WTC11 (cell line): ENCODE measurements around the gene APPBP2. TPM values are rescaled to one million over a fixed set of nuclear protein-coding genes. Genes with fewer than 3 reads are reported as not detected.

Source experiments
- ATAC-seq: fragments of 200-7000 bp; cut with Tn5 transposase; 2 replicates; pipeline ENCODE4 v1.10.0; 2021; ENCODE audit warnings: mild to moderate bottlenecking, moderate library complexity
- CTCF ChIA-PET: fragments of 300-600 bp; sonication (Branson Sonifier 250); formaldehyde crosslinking; loops from one replicate; lab custom pipeline; 2021; ENCODE audit warnings: antibody characterized with exemption; lab: Charles Lee
- POLR2A ChIA-PET: fragments of 350-600 bp; sonication (Branson Sonifier 250); formaldehyde crosslinking; loops from one replicate; lab custom pipeline; 2021; ENCODE audit warnings: antibody characterized with exemption; lab: Charles Lee
- DNase-seq: peaks from one replicate; pipeline ENCODE4 v3.0.0; 2021; ENCODE audit warnings: low spot score
- H3K27ac Mint-ChIP-seq: 2 replicates; pipeline ENCODE4 v1.8.0; 2021; ENCODE audit warnings: mixed read lengths
- H3K27me3 Mint-ChIP-seq: 2 replicates; pipeline ENCODE4 v1.8.0; 2021; ENCODE audit warnings: low read depth, mild to moderate bottlenecking, moderate library complexity, mixed read lengths
- H3K36me3 Mint-ChIP-seq: 2 replicates; pipeline ENCODE4 v1.8.0; 2021; ENCODE audit warnings: mixed read lengths
- H3K4me1 Mint-ChIP-seq: 2 replicates; pipeline ENCODE4 v1.8.0; 2022; ENCODE audit warnings: mixed read lengths
- H3K4me3 Mint-ChIP-seq: 2 replicates; pipeline ENCODE4 v1.8.0; 2021; ENCODE audit warnings: mild to moderate bottlenecking, moderate library complexity, mixed read lengths
- H3K9me3 Mint-ChIP-seq: 2 replicates; pipeline ENCODE4 v1.8.0; 2021; ENCODE audit warnings: mixed read lengths
- ATF3 ChIP-seq: sonication (generic); formaldehyde crosslinking; conservative IDR thresholded peaks from 2 replicates; pipeline ENCODE4 v1.8.1; 2022; ENCODE audit warnings: mild to moderate bottlenecking, missing genetic modification reagents
- CBFB ChIP-seq: sonication (generic); formaldehyde crosslinking; IDR thresholded peaks from 2 replicates; pipeline ENCODE4 v1.8.1; 2022; ENCODE audit warnings: mild to moderate bottlenecking, low read depth, missing genetic modification reagents
- CREM ChIP-seq: sonication (generic); formaldehyde crosslinking; IDR thresholded peaks from 2 replicates; pipeline ENCODE4 v1.8.1; 2022; ENCODE audit warnings: mild to moderate bottlenecking, missing genetic modification reagents, moderate library complexity
- E2F5 ChIP-seq: sonication (generic); formaldehyde crosslinking; IDR thresholded peaks from 2 replicates; pipeline ENCODE4 v1.8.1; 2022; ENCODE audit warnings: mild to moderate bottlenecking, moderate library complexity, missing genetic modification reagents
- ELF4 ChIP-seq: sonication (generic); formaldehyde crosslinking; IDR thresholded peaks from 2 replicates; pipeline ENCODE4 v1.8.1; 2022; ENCODE audit warnings: low read depth, mild to moderate bottlenecking, moderate library complexity, missing genetic modification reagents
- ERG ChIP-seq: fragments of 250-450 bp; sonication (Bioruptor Pico); IDR thresholded peaks from 2 replicates; pipeline ENCODE4 v1.8.0; 2021; ENCODE audit warnings: mild to moderate bottlenecking
- ETV6 ChIP-seq: sonication (generic); formaldehyde crosslinking; IDR thresholded peaks from 2 replicates; pipeline ENCODE4 v1.8.1; 2022; ENCODE audit warnings: mild to moderate bottlenecking, missing genetic modification reagents
- FOXJ3 ChIP-seq: sonication (generic); formaldehyde crosslinking; IDR thresholded peaks from 2 replicates; pipeline ENCODE4 v1.9.0; 2021; ENCODE audit warnings: missing genetic modification reagents, mild to moderate bottlenecking, borderline replicate concordance
- FOXP1 ChIP-seq: sonication (generic); formaldehyde crosslinking; IDR thresholded peaks from 2 replicates; pipeline ENCODE4 v1.8.0; 2022; ENCODE audit warnings: missing genetic modification reagents, mild to moderate bottlenecking, moderate library complexity, borderline replicate concordance
- IRF1 ChIP-seq: sonication (generic); formaldehyde crosslinking; IDR thresholded peaks from 2 replicates; pipeline ENCODE4 v1.8.0; 2023; ENCODE audit warnings: missing genetic modification reagents
- KAT7 ChIP-seq: sonication (generic); formaldehyde crosslinking; IDR thresholded peaks from 2 replicates; pipeline ENCODE4 v1.8.1; 2023; ENCODE audit warnings: missing genetic modification reagents, mild to moderate bottlenecking, borderline replicate concordance
- MLX ChIP-seq: sonication (generic); formaldehyde crosslinking; IDR thresholded peaks from 2 replicates; pipeline ENCODE4 v1.8.1; 2023; ENCODE audit warnings: mild to moderate bottlenecking, missing genetic modification reagents, moderate library complexity
- MXD4 ChIP-seq: fragments of 250-450 bp; sonication (Bioruptor Pico); IDR thresholded peaks from 2 replicates; pipeline ENCODE4 v1.8.0; 2021; ENCODE audit warnings: mild to moderate bottlenecking, moderate library complexity, borderline replicate concordance
- NFE2L1 ChIP-seq: sonication (generic); formaldehyde crosslinking; IDR thresholded peaks from 2 replicates; pipeline ENCODE4 v1.8.1; 2023; ENCODE audit warnings: missing genetic modification reagents
- NR3C1 ChIP-seq: sonication (generic); formaldehyde crosslinking; conservative IDR thresholded peaks from 2 replicates; pipeline ENCODE4 v1.8.1; 2023; ENCODE audit warnings: low read depth, mild to moderate bottlenecking, missing genetic modification reagents
- OVOL2 ChIP-seq: fragments of 250-450 bp; sonication (Bioruptor Pico); IDR thresholded peaks from 2 replicates; pipeline ENCODE4 v1.9.0; 2021; ENCODE audit warnings: mild to moderate bottlenecking, borderline replicate concordance
- SP1 ChIP-seq: sonication (generic); formaldehyde crosslinking; conservative IDR thresholded peaks from 2 replicates; pipeline ENCODE4 v1.8.1; 2022; ENCODE audit warnings: missing genetic modification reagents
- TP53 ChIP-seq: sonication (generic); formaldehyde crosslinking; IDR thresholded peaks from 2 replicates; pipeline ENCODE4 v1.8.1; 2023; ENCODE audit warnings: mild to moderate bottlenecking, missing genetic modification reagents
- USF2 ChIP-seq: sonication (generic); formaldehyde crosslinking; IDR thresholded peaks from 2 replicates; pipeline ENCODE4 v1.8.1; 2023; ENCODE audit warnings: mild to moderate bottlenecking, missing genetic modification reagents, moderate library complexity
- ZBTB21 ChIP-seq: sonication (generic); formaldehyde crosslinking; IDR thresholded peaks from 2 replicates; pipeline ENCODE4 v1.8.1; 2023; ENCODE audit warnings: mild to moderate bottlenecking, missing genetic modification reagents, borderline replicate concordance
- ZBTB43 ChIP-seq: sonication (generic); formaldehyde crosslinking; IDR thresholded peaks from 2 replicates; pipeline ENCODE4 v1.8.1; 2023; ENCODE audit warnings: mild to moderate bottlenecking, missing genetic modification reagents
- ZNF138 ChIP-seq: sonication (generic); formaldehyde crosslinking; conservative IDR thresholded peaks from 2 replicates; pipeline ENCODE4 v1.8.1; 2022; ENCODE audit warnings: mild to moderate bottlenecking, moderate library complexity, missing genetic modification reagents
- total RNA-seq: library from RNA; stranded (reverse); gene quantifications from 3 replicates; pipeline ENCODE4 v1.2.3, GENCODE V29; 2021

APPBP2 gene
- total RNA-seq, 1 experiment from 2014 or later: 15.3 TPM

GRCh38 chr17:60562421-60562820 lies 36.4 kb upstream of the APPBP2 start:
- ChIA-PET POLR2A (no interaction called here), CTCF (interaction anchor here (0.9 kb wide), 1 partner anchor 7 kb away, joined by 3 read pairs; no protein-coding TSS in a partner anchor)
- TF ChIP-seq USF2 (CRISPR knock-in tag) (no peak), FOXP1 (no peak), CBFB (CRISPR knock-in tag) (no peak), ZNF138 (CRISPR knock-in tag) (no peak)
- Mint-ChIP-seq H3K4me3 (no peak overlapping the region), H3K27me3 (no peaks in the 10 kb centered on the region; the same call in 1 of the 2 replicates), H3K27ac (no peak overlapping the region), H3K9me3 (peaks cover 17% of the 10 kb centered on the region), H3K4me1 (no peaks in the 10 kb centered on the region), H3K36me3 (peaks cover 10% of the 10 kb centered on the region)
- DNase-seq (no peak), ATAC-seq (no peak)

GRCh38 chr17:60560860-60561257 lies 34.8 kb upstream of the APPBP2 start:
- POLR2A ChIA-PET: interaction anchor here (0.6 kb wide), 1 partner anchor 9 kb away, joined by 3 read pairs; no protein-coding TSS in a partner anchor
- ATAC-seq (no peak), DNase-seq (no peak)
- Mint-ChIP-seq H3K27me3 (peaks cover 2% of the 10 kb centered on the region; the same call in 1 of the 2 replicates), H3K36me3 (peaks cover 20% of the 10 kb centered on the region), H3K4me1 (no peaks in the 10 kb centered on the region), H3K4me3 (no peak overlapping the region), H3K9me3 (peaks cover 28% of the 10 kb centered on the region), H3K27ac (no peak overlapping the region)
- TF ChIP-seq KAT7 (CRISPR knock-in tag) (no peak), ETV6 (CRISPR knock-in tag) (no peak), MXD4 (no peak)
- CTCF ChIA-PET: interaction anchor here (1.4 kb wide), 1 partner anchor 9 kb away, joined by 13 read pairs; no protein-coding TSS in a partner anchor

GRCh38 chr17:60559995-60560859 lies 34.2 kb upstream of the APPBP2 start:
- peaks cover 21% of the 10 kb centered on the region for H3K36me3 Mint-ChIP-seq
- no peak overlapping the region for H3K4me3 Mint-ChIP-seq
- H3K27me3 Mint-ChIP-seq: peaks cover 2% of the 10 kb centered on the region; the same call in 1 of the 2 replicates
- H3K9me3 Mint-ChIP-seq: peaks cover 30% of the 10 kb centered on the region
- H3K4me1 Mint-ChIP-seq: no peaks in the 10 kb centered on the region
- DNase-seq (no peak), ATAC-seq (no peak)
- H3K27ac Mint-ChIP-seq: no peak overlapping the region
- POLR2A ChIA-PET: interaction anchor here (0.6 to 0.7 kb wide), 2 partner anchors 9 to 72 kb away, joined by 3 read pairs; no protein-coding TSS in a partner anchor
- no peak for TF ChIP-seq SP1
- no peak for TF ChIP-seq ATF3 (CRISPR knock-in tag)
- no peak for TF ChIP-seq NR3C1 (CRISPR knock-in tag)
- TF ChIP-seq ERG (CRISPR knock-in tag): no peak
- TF ChIP-seq MLX (CRISPR knock-in tag): no peak
- no peak for TF ChIP-seq TP53
- TF ChIP-seq CREM: no peak
- TF ChIP-seq ZBTB43 (CRISPR knock-in tag): no peak
- no peak for TF ChIP-seq NFE2L1 (CRISPR knock-in tag)
- TF ChIP-seq IRF1 (CRISPR knock-in tag): no peak
- no peak for TF ChIP-seq ZBTB21 (CRISPR knock-in tag)
- no peak for TF ChIP-seq FOXP1
- TF ChIP-seq OVOL2 (CRISPR knock-in tag): no peak
- TF ChIP-seq ELF4: no peak
- no peak for TF ChIP-seq FOXJ3
- TF ChIP-seq E2F5: no peak
- CTCF ChIA-PET: interaction anchor here (1.4 kb wide), 1 partner anchor 9 kb away, joined by 13 read pairs; no protein-coding TSS in a partner anchor
